Measurements from ENCODE around the gene RHPN2.

GRCh38 chr19:33000910-33001309 is 63.8 kb downstream of the RHPN2 start:
- TF ChIP-seq CTCF (IDR thresholded peaks at IDR 0.05) (no peak), POLR2A (IDR thresholded peaks at IDR 0.05) (no peak), POLR2AphosphoS5 (IDR thresholded peaks at IDR 0.05; ENCODE audit: insufficient read depth in 1 of 2, low read depth in 1 of 2) (no peak)

Measured in vagina (tissue), 2 donors.